HuH-7 (cell line): ENCODE measurements around the gene LCA5.
"Not testable (repeated sequence)": the region's sequence is repeated elsewhere in the genome, so short reads cannot be mapped to it uniquely, and the experiment has no call there.

ENCODE experiments used
- DNase-seq: peaks from one replicate; pipeline ENCODE4 v3.0.0; 2011; ENCODE audit warnings: low spot score

Gene LCA5

DNA sequence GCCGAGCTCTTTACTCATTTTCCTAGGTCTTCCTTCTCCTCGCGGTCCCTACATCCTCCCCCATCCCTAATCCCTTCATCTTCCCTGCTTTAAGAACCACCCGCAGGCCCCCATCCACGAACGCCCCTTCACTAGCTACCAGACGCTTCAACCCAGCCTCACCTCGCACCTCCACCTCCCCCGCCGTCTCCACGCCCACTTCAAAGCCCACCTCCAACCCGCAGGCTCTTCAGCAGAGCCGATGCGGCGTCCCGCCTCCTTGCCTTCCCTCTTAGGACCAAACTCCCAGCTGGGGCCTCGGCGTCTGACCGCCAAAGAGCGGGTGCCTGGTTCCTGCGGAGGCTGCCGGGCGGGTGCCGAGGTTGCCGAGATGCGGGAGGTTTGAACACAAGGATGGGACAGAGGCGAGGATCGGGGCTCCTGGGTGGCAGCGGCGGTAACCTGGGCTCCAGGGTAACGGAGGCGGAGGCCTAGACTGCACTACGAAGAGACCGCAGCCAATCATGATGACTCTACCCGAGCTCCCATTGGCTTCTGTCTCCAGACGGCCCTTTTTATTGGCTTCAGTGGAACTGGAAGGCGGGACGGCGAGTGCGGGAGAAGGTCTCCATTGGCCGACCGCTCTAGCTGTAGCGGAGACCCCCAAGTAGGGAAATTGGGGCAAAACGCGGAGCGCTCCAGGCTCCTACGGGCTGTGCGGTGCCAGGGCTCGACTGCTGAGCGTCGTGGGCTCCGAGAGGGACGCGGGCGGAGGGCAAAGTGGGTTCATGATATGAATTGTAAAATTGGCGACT is at the start of gene LCA5:
LCA5 (minus strand) TSS at position 477 of the 794 bp plus-strand sequence. CDS start 18,536 bp downstream, outside the sequence.
- DNase-seq = peak; percentile 85

DNA sequence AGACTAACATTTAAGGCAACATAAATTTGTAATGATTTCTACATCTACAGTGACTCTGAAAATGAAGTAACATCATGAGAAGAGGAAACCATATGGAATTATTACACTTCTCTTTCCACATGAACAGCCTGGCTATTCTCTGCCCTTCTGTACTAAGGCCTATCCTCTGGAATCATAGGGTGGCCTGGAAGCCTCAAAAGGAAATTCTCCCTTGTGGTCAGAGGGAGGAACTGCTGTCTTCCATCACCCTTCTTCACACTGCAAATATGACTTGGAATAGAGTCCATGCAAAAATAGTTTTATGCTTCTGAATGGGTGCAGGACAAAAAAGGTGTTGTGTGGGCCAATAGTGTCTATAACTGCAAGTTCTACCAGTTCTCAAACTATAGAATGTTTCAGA is 49.3 kb upstream of the LCA5 start:
- peak; percentile 40 for DNase-seq

- no peak for DNase-seq
Measured at GRCh38 chr6:79584332-79584731, 47.1 kb upstream of the LCA5 start.

DNA sequence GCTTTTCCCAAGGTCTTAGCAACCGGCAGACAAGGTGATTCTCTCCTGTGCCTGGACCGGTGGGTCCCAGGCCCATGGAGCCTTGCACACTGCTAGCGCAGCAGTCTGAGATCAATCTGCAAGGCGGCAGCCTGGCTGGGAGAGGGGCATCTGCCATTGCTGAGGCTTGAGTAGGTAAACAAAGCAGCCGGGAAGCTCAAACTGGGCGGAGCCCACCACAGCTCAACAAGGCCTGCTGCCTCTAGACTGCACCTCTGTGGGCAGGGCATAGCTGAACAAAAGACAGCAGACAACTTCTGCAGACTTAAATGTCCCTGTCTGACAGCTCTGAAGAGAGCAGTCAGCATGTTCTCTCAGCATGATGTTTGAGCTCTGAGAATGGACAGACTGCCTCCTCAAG is 40.7 kb upstream of the LCA5 start:
- DNase-seq = not testable (repeated sequence)

DNA sequence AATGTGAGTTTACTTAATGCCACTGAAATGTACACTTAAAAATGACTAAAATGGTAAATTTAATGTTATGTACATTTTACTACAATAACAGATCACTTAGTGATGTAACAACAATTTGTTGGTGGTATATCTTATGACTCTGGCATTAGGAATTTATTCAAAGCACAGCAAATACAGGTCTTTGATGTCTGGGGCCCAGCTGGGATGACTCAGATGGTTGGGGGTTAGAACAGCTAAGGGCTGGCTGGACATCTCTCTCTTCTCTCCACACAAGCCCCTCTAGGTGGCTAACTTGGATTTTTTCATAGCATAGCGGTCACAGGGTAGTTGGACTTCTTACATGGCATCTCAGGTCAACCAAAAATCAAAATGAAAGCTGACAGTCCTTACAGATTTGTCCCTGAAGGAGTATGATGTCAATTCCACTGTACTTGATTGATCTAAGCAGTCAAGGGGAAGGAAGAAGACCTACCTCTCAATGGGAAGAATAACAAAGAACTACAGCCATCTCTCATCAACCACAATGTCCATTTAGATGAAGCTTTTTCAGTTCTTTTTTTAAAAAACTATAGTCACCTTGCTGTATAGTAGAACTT is 37.5 kb upstream of the LCA5 start:
- no peak for DNase-seq

DNA sequence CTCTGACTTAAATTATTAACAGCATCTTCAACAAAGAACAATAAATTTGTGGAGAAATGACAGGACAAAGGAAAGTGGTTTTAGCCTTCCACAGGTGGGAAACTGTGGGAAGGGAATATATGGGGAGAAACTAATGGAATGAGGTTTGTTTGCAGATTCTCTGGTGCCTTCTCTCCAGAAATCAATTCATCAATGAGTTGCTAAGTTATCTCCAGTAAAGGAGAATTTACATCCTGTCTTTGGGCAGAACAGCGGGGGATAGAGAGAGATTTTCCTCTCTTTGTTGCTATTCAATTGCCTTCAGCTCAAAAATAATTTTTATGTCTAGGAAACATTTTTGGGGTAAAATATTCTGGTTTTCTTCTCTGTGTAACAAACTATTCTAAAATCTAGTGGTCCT is 36.9 kb upstream of the LCA5 start:
- DNase-seq = no peak

DNA sequence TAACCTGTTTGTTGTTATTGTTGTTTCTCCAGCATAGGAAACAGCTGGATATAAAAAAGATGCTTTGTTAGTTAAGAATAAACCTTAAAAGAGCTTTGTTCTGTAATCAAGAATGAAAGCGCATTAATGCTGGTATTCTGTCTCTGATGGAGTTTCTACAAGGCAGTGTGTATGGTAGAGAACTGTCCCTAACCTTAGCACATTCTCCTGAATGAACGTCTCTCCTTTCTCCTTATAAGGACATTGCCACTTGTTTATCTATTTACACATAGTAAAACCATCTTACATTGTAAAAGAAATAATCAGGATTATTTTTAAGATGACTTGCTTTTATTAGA is 33.8 kb upstream of the LCA5 start:
- DNase-seq = no peak

- peak; percentile 12 for DNase-seq
Measured at GRCh38 chr6:79570129-79571029, 33.1 kb upstream of the LCA5 start.

GRCh38 chr6:79568996-79569395 is 31.8 kb upstream of the LCA5 start:
- no peak for DNase-seq

DNA sequence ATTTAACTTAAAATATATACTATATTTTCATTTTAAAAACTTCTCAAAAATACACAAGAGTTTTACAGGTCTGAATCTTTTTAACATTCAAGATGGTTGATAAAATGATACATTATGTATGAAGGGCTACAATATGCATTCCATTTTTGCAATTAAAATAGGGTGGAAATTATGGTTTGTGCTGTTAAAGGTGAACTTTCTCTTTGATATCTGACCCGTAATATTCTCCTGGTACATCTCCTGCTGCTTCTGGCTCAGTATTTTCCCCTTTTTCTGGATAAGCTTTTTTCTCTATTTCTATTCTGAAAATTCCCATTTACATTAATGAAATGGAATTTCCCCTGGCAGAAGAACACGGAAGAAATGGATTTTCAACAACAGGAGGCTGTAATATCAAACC is 27.4 kb upstream of the LCA5 start:
- DNase-seq = no peak

- DNase-seq = no peak
Measured at GRCh38 chr6:79559706-79560105, 22.5 kb upstream of the LCA5 start.

DNA sequence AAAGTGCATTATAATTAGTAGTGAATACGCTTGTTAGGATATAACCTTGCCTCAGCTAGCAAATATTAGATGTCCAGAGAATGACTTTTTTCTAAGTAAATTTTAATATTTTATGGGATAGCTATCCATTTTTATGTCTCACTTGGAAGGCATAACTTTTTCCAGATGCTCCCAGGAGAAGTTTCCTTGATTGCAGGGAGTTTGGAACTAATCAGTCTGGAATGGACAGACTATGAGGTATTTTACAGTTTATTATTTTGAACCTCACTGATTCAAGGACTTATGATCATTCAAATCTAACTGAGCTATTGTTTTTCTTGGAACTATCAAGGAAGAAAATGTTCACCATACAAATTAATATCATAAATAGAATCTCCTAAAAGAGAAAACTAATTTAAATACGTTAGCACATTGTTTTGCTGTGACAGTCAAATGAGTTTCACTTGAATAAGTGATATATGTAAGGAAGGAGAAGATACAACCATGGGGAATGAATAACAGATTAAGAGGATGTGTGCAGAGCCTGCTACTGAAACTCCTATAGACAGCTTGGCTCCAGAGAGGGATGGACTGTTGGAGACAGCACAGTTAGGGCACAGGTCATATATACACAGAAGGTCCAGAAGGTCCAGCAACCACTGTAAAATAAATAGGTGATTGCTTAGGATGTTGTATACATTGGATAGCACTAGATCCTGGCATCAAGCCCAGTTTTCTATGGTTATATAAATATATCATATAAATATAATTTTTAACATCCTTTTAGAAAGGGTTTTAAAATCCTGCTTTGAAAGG is 20.6 kb upstream of the LCA5 start:
- no peak for DNase-seq

- no peak for DNase-seq
Measured at GRCh38 chr6:79554305-79554704, 17.1 kb upstream of the LCA5 start.

- no peak for DNase-seq
Measured at GRCh38 chr6:79551401-79551800, 14.2 kb upstream of the LCA5 start.

GRCh38 chr6:79548304-79548703 is 11.1 kb upstream of the LCA5 start:
- no peak for DNase-seq

- no peak for DNase-seq
Measured at GRCh38 chr6:79546186-79546585, 9.0 kb upstream of the LCA5 start.

DNA sequence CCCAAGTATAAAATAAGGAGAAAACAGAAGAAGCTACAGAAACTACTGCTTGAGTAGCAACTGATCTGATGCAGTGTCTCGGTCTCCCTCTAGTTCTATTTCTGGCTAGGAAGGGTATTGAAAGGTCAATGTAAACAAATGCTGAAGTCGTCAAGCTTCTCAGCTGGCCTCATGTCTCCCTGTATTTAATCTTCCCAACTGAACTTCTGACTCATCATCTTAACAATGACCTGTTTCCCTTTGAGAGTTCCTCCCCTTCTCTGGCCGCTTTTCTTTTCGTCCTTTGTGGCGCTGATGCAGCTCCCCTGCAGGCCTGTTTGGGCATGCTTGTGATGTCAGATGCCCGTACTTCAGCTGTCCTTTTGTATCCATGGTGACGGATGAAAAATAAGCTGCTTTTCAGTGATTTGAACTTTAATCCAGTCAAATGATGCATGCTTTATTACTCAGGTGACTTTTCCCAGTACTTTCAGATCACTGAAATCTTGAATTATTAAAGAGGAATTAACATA is 7.8 kb upstream of the LCA5 start:
- no peak for DNase-seq

GRCh38 chr6:79544299-79544927 is 7.2 kb upstream of the LCA5 start:
- DNase-seq = no peak

DNA sequence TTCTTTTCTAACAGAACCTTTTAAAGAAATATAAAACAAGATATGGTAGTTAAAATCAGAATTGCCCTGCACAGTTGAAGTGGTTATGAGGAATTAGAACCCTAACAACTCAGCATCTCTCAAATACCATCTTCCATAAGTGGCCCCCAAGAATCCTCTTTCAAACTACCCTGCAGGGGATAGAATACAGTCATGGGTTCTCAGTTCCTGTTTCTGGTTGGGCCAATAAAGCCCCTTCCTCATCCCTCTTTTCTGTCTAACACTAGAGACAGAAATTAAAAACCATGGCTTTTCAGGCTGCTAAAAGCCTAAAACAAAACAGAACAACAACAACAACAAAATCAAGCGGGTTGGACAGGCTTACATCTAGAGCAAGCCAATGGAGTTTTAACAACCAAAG is 6.7 kb upstream of the LCA5 start:
- DNase-seq = no peak

DNA sequence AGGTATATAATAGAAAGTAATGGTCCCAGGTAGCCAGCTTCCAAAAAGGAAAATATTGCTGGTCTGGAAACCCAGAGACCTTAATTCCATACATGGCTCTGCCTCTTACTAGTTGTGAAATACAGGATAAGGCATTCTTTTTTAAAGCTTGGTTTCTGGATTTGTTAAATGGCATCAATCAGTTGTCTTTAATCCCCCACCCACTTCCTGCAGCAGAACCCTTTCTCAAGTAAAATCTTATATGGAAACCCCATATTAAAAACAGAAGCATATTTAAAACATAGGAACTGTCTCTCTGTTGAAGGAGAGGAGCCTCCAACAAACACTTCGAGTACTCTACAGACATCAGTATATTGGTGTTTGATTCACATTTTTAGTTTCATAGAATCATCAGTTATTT is 6.2 kb upstream of the LCA5 start:
- no peak for DNase-seq
